Activated CD4-positive, alpha-beta T cell treated with anti-CD3 and anti-CD28 coated beads, Interleukin-10, Interleukin-2, amounts not matched to agents 100 ng/mL and 50 ng/mL, durations not matched to agents 16 hours and 8 hours (primary cell): ENCODE measurements around the gene CD68.
"Not testable (repeated sequence)": the region's sequence is repeated elsewhere in the genome, so short reads cannot be mapped to it uniquely, and the experiment has no call there.

Experiments used
- DNase-seq: peaks from one replicate; pipeline ENCODE4 v3.0.0-alpha.2; 2020

CD68 gene

GRCh38 chr17:7582396-7583252 is 3.2 kb downstream of the CD68 start:
- no peak for DNase-seq

GRCh38 chr17:7583253-7584109 is 4.0 kb downstream of the CD68 start, which contains the start of gene MPDU1:
Gene MPDU1, plus strand, starts transcription at chr17:7583852. Its CDS starts 11 bp downstream, at chr17:7583863.
- DNase-seq: peak; percentile 97

- no peak for DNase-seq
Measured at GRCh38 chr17:7586673-7587419, 7.4 kb downstream of the CD68 start.

- no peak for DNase-seq
Measured at GRCh38 chr17:7587420-7588151, 8.1 kb downstream of the CD68 start.

DNA sequence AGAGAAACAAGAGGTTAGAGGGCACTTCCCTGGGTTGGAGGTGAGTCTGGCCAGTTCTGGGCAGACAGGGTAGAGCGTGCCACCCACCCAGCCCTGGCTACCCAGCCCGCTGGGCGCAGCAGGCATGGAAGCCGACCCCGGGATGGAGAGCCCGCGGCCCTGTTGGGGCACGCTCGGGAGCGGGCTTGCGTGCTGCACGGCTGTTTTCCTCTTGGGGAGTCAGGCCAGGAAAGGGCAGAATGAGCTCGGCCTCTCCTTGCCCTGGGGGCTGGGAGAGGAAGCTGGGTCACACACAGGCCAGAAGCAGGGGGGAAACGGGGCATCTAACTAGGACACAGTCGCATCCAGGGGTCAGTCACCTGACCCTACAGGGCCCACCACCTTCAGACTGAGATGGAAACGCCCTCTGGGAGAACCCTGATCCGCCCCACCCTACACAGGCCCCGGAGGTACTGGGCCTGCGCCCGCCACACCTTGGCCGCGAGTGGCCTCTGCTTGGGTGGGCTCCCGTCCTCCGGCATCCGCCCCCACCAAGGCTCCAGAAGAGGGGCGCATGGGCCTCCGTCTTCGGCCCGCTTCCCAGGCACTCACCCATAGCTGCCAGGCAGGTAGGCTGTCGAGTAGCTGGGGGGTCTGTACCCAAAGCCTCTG is 9.2 kb downstream of the CD68 start:
- no peak for DNase-seq

DNA sequence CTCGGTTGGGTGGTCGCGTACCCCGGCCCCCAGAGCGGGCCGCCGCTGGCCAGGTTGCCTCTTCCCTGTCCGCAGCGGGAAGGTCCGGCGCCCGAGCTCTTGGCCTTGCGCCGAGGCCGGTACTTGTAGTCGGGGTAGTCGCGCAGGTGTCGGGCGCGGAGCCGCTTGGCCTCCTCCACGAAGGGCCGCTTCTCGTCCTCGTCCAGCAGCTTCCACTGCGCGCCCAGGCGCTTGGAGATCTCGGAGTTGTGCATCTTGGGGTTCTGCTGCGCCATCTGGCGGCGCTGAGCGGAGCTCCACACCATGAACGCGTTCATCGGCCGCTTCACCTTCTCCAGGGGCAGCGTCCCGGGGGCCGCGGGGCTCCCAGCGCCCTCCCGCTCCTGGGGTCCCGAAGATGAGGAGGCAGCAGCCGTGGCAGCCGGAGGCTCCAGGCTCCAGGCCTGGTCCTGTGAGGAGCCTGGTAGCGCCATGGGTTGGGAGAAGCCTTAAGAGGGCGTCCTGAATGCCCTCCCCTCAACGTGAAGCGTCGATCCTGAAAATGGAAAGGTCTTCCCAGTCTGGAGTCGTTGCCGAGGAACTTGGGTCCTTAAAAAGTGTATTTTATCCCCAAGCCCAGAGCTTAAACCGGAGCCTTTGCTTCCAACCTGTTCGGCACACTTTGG is 9.9 kb downstream of the CD68 start:
- DNase-seq: peak; percentile 71

DNA sequence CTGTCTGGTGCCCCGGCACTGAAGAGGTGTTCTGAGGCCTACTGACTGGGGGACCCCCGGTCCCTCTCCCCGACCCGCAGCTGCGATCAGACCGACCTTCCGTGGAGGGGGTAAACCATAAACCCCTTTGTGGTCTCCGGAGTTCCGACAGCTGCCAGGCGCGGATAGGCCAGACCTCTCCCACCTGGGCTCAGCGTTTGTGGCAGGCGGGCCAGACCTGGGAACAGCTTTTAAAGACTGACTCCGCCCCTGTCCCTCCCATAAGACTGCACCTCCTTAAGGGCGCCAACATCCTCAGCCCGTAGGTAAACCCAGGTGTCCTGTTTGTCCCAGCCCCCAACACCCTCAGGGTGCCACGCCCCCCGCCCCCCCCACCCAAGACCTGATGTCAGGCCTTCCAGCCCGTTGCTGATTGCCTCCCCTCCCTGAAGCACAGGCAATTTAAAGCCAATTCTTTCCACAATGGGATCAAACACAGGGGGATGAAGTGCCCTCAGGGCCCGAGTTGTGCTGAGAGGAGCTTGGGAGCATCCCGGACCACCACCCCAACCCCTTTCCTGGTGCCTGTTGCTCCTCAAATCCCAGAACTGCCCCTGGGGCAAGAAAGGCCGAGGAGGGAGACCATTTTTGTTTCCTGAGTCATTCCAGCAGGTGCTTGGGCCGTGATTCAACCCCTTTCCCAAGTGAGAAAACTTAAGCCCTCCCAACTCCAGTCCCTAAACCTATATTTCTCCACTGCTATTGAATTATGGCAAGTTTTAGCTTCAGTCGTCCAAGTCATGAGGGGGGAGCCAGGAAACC is 10.7 kb downstream of the CD68 start, which contains the start of gene SOX15:
TSS of gene SOX15 (minus strand) at position 204 of the 801 bp plus-strand sequence. CDS start 418 bp downstream, outside the sequence.
- no peak for DNase-seq

- DNase-seq: no peak
Measured at GRCh38 chr17:7590743-7591142, 11.3 kb downstream of the CD68 start.

- no peak for DNase-seq
Measured at GRCh38 chr17:7591596-7591995, 12.2 kb downstream of the CD68 start.

DNA sequence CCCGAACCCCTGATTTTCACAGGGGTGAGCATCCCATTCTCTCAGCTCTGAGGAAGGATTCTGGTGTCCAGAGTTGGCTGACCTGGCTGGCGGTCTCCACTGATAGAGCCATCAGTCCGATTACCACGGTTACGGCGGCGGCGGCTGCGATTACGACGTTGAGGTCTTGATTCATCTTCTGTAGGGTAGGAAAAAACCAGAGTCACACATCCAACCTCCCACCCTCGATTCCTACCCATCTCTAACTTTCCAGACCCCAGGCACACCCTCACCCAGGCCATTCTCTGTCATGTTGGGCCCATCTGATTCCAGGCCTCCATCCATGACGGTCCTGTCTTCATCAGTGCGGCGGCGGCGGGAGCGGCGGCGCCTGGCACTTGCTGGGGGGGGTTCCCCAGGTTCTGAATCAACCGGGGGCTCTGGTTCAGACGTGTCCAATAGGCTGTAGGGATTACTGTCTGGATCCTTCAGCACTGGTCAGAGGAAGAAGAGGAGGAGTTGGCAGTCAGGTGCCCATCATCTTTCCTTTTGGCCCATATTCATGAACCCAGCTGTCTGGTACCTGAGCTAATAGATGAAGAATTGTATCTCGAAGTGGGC is 13.1 kb downstream of the CD68 start:
- DNase-seq: no peak

GRCh38 chr17:7593296-7593695 is 13.9 kb downstream of the CD68 start:
- DNase-seq: no peak

GRCh38 chr17:7597561-7597960 is 18.1 kb downstream of the CD68 start:
- not testable (repeated sequence) for DNase-seq

- DNase-seq: no peak
Measured at GRCh38 chr17:7606280-7606679, 26.8 kb downstream of the CD68 start.

DNA sequence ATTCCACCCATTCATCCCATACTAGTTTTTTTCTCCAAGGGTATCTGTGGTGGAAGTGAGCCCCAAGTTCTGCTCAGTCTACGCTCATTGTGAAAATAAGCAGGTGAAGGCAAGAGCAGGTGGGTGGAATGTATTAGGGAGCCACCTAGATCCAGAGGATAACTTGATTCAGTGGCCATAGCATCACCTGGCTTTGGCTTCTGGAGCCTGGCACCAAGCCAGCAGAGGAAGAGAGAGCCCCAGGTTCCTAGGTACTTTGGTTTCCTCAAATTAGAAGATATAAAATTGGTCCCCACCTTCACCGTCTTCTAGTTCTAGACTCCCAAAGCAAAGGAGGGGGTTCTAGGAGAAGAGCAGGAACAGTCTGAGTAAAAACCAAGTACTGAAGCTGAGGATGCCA is 31.2 kb downstream of the CD68 start:
- DNase-seq: no peak

DNA sequence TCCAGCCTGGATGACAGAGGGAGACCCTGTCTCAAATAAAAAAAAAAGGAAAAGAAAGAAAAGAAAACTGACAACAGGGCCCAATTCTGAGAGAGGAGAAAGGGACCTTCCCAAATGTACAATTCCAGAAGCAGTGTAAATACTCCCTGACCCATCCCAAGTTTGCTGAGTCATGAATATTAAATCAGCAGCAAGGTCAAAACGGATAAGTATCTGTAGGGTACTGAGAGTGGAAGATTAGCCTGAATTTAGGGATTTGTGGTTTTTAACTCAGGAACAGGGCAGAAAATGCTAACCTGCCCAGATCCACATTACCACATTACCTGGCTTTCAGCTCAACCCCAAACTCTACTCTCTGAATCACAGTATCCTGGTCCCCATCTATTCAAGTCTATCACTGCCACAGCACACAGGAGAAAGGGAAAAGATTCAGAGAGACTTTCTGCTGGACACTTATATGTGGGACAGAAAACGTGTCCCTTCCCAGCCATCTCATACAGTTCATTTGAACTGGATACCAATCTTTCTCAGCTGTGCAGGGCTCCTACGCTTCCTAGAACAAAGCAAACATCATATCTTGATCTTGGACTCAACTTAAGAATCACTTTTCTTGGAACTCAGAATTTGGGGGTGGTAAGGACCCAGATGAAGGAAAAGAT is 32.3 kb downstream of the CD68 start:
- DNase-seq: no peak

- no peak for DNase-seq
Measured at GRCh38 chr17:7612294-7612640, 32.8 kb downstream of the CD68 start.

- peak; percentile 25 for DNase-seq
Measured at GRCh38 chr17:7613769-7614424, 34.5 kb downstream of the CD68 start.

GRCh38 chr17:7614425-7615264 is 35.2 kb downstream of the CD68 start, which contains the start of gene FXR2:
Gene FXR2, minus strand, starts transcription at chr17:7614897. Its CDS starts 365 bp downstream, at chr17:7614532.
- peak; percentile 100 for DNase-seq
